NCI-H1930 (cell line): Measurements from ENCODE around the gene RABGAP1L.
"Not testable (repeated sequence)": the region's sequence is repeated elsewhere in the genome, so short reads cannot be mapped to it uniquely, and the experiment has no call there.

Source experiments
- DNase-seq, 2 experiments: peaks; one replicate each; lab custom pipeline; 2025; lab: John Stamatoyannopoulos, UW

Gene RABGAP1L

GRCh38 chr1:174572771-174573170 is 413.5 kb downstream of the RABGAP1L start:
- no peak for DNase-seq

DNA sequence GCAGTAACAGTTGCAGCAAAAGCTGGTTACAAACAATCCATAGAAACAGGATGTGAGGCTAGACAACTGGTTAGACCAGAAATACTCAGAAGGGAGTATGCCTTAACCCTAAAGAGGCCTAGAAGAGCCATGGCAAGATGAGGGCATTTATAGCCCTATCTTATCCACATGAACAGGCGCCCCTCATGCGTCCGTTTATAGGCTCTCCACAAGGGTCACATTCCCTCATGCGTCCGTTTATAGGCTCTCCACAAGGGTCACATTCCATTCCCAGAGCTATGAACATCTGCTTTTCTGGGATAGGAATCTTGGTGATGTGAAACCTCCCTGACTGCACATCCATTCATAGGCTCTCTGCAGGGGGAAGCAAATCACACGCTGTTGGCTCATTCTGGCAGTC is 416.8 kb downstream of the RABGAP1L start:
- DNase-seq = not testable (repeated sequence)

- DNase-seq = no peak
Measured at GRCh38 chr1:174577681-174578080, 418.4 kb downstream of the RABGAP1L start.

DNA sequence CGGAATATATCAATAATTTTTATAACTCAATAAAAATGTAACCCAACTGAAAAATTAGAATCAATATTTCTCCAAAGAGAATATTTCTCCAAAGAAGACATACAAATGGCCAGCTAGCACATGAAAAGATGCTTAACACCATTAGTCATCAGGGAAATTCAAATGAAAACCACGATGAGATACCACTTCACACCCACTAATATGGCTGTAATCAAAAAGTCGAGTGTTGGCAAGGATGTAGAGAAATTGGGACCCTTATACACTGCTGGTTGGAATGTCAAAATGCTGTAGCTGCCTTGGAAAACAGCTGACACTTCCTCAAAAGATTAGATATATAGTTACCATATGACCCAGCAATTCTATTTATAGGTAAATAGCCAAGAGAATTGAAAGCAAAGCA is 421.5 kb downstream of the RABGAP1L start:
- no peak for DNase-seq

GRCh38 chr1:174583316-174583715 is 424.0 kb downstream of the RABGAP1L start:
- DNase-seq = no peak

- DNase-seq = no peak
Measured at GRCh38 chr1:174584071-174584470, 424.8 kb downstream of the RABGAP1L start.

- DNase-seq = not testable (repeated sequence)
Measured at GRCh38 chr1:174588618-174589017, 429.3 kb downstream of the RABGAP1L start.

DNA sequence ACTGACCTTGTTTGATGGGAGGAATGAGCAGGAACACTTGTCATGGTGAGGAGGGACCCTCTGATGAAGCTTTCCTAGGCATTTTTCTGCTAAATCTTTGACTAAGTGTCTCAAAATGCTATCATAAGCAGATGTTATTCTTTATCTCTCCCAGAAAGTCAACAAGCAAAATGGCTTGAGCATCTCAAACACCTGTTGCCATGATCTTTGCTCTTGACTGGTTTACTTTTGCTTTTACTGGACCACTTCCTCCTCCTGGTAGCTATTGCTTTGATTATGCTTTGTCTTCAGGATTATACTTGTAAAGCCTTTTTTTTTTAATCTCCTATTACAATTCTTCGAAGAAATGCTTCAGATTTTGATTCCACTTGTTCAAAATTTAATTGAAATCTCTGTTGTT is 445.9 kb downstream of the RABGAP1L start:
- DNase-seq = no peak

DNA sequence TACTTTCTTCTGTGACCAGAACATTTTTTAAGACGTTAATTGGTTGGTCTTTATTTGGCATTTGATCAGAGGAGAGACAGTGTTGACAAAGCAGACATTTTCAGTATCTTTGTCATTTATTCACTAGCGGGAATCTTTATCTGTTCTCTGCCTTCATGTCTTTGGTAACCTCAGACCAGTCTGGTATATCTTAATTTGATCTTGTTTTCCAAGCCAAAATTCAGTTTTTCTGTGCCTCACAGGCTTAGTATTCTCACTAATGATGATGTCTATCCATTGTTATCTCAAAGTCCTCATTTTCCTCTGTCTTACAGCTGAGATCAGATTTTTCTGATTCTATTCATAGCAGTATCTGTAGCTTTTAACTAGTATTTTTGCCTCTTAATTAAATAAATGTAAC is 447.2 kb downstream of the RABGAP1L start:
- DNase-seq = no peak

GRCh38 chr1:174617905-174618304 is 458.6 kb downstream of the RABGAP1L start:
- not testable (repeated sequence) for DNase-seq

DNA sequence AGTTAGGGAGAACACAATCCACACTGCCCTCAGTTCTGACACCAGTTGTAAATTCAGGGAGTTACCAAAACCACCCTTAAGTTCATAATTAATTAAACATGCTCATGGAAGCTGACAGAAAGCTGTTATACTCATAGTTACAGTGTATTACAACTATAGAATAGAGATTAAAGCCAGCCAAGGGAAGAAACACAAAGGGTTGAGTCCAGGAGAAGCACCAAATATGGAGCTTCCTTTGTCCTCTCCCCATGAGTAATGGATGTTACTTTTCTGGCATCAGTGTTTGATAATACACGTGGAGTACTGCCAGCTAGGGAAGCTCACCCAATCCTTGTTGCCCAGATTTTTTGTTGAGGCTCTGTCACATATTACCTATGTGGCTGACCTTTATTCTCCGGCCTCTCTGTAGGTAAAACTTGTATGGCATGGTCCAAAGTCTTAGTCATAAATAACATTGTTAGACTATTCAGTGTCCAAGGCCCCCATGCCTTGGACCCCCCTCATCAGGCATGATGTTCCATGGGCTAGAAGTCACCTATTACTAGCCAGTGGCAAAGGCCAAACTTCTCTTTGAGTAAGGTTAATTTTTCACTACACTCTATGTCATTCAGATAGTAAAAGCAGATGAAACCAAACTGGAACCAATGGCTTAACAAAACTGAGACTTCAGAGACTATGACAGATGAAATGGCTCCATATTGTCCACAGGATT is 464.2 kb downstream of the RABGAP1L start:
- no peak for DNase-seq

DNA sequence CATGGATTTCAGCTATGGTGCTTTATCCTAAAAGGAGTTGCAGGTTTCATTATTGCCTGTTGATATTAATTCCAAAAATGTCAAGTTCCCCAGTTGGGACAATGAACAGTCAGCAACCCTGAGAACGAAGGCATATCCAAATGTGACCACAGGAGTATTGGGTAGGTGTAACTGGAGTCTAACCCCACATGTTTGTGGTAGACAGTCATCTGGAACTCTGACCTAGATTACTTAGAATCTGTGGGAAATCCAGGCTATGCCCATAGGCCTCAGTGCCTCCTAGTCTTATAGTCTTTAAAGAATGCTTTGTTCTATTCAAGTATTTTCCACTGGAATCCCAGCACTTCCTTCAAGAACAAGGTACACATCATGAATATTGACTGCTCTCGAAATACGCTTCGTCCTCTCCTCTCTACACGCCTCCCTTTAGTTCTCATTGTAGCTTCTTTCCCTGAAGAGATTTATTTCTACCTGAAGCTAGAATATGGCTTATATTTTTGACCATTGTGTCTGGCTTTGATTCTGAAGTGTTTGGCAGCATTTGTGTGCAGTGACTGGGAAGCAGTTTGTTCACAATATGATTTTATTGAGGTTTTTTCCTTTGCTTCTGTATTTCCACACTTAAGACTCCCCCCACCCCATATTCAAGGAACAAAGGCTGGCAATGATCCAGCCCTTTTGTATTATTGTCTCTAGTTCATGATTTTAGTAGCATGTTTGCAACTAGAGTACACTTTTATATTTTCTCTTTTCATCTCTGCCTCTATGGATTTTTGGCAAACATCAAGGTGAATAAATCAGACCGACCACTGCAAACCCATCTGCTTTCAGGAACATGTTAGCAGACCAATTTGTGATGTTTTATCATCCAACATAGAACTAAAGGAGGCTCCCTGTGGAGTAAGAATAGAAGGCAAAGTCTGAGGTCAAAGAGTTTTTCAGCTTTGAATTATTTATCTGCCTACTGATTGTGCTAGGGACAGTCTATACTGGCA is 467.0 kb downstream of the RABGAP1L start:
- DNase-seq = peak; percentile 52 to 64

DNA sequence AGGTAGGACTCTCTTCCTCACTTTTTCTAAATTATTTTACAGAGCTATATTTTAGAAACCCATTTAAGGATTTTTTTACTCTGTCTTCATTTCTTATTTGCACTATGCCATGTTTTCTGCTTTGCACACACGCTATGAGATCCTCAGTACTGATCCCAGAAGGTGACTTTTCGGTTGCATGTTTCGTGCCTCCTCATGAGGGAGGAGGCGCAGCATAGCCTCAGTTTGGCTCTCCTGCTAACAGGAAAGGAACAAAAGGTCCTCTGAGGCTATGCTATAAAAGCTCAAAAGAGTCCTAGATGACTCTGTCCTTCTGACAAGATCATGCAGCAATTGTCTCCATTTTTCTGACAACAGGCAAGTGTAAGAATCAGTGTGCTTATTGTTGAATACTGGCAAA is 478.2 kb downstream of the RABGAP1L start:
- DNase-seq = no peak

GRCh38 chr1:174639461-174639860 is 480.1 kb downstream of the RABGAP1L start:
- DNase-seq = no peak

DNA sequence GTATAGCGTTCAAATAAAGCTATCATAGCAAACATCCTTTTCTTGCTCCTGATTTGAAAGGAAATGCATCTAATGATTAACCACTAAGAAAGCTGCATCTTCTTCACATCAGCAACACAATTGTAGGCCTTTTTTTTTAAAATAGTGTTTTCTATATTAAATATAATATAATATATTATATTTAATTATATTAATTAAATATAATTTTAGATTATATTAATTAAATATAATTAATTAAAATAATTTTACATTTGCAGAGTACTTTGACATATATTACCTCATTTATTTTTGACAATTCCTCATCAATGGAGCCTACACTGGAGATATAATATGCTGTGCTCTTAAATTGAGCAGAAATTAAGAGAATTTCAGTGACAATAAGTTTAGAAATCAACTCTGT is 481.5 kb downstream of the RABGAP1L start:
- DNase-seq = no peak

DNA sequence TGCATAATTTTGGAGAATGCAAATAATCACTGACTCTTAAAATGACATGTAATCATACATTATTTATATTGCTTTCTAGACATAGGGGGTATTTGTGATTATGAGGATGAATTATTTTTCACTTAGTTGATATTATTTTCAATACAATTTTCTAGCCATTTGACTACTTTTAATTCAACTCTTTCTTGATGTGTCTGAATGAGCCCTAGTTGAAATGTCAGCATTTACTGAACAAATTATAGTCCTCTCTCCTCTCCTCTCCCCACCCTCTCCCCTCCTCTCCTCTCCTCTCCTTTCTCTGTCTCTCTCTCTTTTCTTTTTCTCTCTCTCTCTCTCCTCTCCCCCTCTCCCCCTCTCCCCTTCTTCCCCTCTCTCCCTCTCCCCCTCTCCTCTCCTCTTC is 483.1 kb downstream of the RABGAP1L start:
- DNase-seq = no peak

DNA sequence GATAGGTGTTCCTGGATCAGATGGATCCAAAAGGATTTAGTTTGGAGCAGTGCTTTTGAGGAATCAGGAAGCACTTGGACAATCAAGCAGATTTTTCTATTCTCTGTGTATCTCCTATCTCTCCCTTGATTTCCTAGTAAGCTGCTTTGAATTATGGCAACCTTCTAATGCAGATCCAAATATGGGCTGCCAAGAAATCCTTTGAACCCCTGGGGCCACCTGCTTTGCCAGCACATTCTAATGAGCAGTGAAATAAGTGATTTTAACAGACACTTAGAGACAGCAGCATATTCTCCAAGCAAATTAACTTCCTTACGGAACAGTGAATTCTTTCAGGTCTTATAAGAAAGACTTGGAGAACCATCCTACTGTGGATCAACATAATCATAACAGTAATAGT is 483.9 kb downstream of the RABGAP1L start:
- DNase-seq = no peak

- not testable (repeated sequence) for DNase-seq
Measured at GRCh38 chr1:174649572-174649971, 490.3 kb downstream of the RABGAP1L start.

DNA sequence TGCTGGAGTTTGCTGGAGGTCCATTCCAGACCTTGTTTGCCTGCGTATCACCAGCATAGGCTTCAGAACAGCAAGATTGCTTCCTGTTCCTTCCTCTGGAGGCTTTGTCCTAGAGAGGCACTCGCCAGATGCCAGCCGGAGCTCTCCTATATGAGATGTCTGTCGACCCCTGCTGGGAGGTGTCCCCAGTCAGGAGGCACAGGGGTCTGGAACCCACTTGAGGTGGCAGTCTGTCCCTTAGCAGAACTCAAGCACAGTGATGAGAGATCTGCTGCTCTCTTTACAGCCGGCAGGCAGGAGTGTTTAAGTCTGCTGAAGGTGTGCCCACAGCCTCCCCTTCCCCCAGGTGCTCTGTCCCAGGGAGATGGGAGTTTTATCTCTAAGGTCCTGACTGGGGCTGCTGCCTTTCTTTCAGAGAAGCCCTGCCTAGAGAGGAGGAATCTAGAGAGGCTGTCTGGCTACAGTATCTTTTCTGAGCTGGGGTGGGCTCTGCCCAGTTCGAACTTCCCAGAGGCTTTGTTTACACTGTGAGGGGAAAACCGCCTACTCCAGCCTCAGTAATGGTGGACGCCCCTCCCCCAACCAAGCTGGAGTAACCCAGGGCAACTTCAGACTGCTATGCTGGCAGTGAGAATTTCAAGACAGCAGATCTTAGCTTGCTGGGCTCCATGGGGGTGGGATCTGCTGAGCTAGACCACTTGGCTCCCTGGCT is 493.4 kb downstream of the RABGAP1L start:
- DNase-seq = no peak

DNA sequence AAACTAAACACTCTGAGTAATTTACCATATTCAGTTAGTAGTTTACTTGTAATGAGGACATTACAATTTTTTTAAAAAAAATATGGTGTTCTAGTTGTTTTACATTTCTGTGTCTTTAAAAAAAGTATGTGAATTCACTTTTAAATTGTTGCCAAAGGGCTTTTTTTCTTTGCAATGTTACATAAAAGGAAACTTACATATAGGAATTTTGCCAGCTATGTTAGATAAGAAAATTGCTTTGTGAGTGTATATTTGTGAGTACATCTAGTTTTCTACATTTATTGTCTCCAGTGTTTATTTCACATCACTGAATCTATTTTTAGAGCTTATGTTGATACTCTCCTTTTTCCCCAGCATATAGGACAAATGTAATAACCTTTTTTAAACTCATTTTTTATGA is 495.2 kb downstream of the RABGAP1L start:
- no peak for DNase-seq

DNA sequence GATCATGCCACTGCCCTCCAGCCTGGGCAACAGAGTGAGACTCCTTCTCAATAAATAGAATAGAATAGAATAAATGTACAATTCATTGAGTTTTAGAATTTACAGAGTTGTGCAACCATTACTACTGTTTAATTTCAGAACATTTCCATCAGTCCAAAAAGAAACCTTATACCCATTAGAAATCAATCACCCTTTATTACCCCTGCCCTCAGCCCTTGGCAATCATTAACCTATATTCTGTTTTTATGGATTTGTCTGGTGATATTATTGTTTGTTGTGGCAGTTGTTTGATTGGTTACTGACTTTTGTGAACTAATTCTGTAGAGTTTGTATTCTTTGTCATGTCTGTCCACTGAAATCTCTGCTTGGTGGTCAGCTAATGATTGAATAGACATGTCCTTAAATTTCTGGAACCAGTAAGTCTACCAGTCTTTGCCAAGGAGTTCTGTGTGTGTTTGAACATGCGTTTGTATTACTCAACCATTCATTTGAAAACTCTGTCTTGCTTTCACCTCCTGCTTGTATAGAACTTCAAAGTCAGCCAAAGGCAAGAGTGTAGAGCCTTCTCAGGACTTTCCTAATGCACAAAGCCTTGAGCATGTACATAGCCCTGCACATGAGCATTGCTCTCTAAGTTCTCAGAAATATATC is 497.2 kb downstream of the RABGAP1L start:
- no peak for DNase-seq

DNA sequence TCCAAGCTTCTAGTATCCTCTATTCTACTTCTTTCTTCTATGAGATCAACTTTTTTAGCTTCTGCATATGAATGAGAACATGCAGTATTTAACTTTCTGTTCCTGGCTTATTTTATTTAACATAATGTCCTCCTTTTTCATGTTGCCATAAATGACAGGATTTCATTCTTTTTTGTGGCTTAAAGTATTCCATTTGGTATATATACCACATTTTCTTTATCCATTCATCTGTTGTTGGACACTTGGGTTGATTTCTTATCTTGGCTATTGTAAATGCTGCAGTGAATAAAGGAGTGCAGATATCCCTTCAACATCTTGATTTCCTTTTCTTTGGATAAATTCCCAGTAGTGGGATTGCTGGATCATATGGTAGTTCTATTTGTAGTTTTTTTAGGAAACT is 498.1 kb downstream of the RABGAP1L start:
- no peak for DNase-seq
